CD4-positive, alpha-beta T cell treated with Interleukin-21 for 1 hour (primary cell): ENCODE data around the gene MOB2.

Experiments used
- DNase-seq: peaks from one replicate; pipeline ENCODE4 v3.0.0-alpha.2; 2020

The MOB2 gene, protein sequence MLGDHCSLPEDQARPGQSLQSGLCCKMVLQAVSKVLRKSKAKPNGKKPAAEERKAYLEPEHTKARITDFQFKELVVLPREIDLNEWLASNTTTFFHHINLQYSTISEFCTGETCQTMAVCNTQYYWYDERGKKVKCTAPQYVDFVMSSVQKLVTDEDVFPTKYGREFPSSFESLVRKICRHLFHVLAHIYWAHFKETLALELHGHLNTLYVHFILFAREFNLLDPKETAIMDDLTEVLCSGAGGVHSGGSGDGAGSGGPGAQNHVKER

DNA sequence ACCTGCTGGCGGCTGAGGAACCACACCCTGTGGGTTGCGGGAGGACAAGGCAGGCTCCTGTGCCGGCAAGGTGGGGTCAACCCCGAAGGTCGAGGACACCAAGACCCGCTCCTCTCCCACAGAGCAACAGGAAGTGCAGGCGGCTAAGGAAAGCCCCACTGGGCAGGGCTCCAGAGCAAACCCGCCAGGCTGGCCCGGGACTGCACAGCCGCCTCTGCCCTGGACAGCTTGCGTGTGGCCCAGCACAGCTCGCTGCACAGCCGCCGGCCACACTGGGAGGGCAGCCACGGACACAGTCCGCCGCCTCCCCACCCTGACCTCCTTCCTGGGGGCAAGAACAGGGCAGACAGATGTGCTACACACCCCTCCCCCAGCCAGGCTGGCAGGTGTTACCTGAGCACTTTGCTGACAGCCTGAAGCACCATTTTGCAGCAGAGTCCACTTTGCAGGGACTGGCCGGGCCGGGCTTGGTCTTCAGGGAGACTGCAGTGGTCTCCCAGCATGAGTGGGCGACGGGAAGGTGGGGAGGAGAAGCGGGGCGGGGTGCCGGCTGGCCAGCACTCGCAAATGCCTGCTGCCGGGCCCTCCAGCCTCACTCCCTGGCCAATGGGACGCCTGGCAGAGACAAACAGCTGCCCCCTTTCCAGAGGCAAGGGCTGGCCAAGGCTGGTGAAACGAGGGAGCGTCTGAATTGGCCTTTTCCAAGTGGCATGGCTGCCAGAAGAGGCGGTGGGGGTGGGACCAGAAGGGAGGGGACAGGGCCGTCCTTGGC lies at the start of gene MOB2:
Gene MOB2 (minus strand): TSS at position 726 of the 772 bp plus-strand sequence. CDS start 223 bp downstream, at position 503.
- DNase-seq: peak; percentile 17

DNA sequence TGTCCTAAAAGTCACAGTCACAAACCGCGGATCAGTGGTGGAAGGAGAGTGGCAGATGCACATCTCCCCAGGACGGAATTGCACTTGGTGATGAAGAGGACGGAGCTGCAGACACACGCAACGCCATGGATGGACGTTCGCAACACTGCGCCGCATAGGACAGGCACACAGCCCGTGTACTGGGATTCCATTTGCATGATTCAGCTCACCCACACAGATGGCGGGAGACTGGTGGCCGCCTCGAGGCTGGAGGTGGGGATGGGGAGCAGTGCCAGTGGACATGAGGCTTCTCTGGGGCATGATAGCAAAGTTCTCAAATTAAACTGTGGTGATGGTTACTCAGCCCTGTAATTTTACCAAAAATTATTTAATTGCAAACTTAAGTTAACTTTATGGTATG lies 48.1 kb upstream of the MOB2 start:
- DNase-seq: no peak

DNA sequence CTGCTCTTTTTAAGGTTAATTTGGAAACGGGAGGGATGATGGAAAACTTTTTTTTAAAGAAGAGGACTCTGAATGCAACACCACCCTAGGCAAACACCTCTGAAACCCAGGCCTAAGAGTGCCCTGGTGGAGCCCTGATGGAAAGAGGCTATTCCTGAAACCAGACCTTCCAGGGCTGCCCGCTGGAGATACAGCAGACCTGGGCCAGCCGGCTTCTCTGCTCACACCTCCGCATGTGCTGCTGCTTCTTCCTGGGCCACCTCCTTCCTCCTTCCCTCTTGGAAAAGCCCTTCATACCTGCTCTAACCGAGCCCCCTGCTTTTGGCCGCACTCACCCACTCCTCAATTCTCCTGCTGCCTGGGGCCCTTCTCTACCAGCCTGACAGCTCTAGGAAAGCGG lies 47.6 kb upstream of the MOB2 start:
- DNase-seq: no peak

DNA sequence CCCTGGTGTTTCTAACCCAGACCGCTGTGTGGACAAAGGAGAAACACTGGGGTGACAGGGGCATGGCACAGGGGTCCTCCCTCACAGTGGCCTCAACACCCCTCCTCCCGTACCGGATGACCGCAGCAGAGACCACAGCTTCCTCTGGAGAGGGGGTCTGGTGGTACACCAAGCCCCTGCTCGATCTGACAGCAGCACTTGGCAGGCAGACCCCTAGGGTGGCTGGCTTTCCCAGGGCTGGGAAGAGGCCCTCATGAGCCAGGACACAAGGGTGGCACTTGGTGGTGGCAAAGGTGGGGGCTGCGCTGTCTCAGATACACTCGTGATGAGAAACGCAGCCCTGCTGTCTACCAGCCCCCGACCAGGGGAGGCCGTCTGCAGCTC lies 46.8 kb upstream of the MOB2 start:
- DNase-seq: no peak

DNA sequence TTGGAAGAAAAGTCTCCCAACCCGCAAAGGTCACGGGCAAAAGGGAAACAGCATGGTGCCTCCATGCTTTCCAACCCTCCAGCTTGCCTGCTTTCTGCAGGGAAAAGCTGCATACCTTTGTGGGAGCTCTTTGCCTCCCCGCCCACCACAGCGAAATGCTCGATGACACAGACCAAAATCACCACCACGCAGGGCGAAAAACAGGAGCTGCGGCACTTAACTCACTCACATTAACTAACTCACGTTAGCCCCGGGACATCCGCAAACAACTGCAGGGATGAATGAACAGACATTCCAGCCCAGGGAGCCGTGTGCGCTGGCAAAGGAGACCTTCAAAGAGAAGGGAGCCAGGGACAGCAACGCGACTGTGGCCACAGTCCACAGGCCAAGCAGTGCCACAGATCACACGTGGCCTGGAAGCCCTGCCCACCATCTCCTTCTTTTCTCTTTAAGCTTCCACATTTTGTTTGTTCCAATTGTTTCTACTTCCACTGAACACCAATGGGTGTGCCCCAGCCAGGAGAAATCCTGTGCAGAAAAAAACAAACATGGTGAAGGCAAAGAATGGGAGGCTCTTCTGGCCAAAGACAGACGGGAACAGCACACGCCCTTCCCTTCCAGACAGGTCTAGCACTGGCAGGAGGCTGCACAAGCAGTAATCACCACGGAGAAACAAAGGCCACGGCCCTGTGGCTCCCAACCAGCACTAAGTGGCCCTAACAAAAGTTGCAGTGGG lies 46.2 kb upstream of the MOB2 start:
- DNase-seq: no peak

DNA sequence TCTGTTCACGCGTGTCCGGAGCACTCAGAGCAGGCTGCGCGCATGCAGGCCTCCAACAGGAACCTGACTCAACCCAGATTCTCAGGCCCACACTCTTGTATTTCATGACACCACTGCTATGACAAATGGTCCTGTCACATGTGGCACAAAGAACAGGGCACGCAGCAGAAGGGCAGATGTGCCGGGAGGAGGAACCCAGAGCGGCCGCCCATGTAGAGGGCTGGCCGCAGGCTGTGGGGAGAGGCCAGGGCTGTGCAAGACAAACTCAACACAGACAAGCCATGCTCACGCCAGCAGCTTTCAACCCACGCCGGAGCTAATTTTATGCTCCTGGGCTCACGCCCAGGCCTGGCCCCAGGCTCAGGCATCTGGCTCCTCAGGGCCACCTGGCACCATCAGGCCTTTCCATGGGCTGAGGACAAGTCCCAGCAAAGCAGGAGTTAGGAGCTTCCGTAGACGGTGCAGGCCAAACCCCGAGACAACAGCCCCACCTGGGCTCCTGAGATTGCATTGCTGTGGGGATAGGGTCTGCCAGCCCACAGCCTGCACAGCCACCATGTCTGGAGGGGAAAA lies 45.5 kb upstream of the MOB2 start:
- no peak for DNase-seq

DNA sequence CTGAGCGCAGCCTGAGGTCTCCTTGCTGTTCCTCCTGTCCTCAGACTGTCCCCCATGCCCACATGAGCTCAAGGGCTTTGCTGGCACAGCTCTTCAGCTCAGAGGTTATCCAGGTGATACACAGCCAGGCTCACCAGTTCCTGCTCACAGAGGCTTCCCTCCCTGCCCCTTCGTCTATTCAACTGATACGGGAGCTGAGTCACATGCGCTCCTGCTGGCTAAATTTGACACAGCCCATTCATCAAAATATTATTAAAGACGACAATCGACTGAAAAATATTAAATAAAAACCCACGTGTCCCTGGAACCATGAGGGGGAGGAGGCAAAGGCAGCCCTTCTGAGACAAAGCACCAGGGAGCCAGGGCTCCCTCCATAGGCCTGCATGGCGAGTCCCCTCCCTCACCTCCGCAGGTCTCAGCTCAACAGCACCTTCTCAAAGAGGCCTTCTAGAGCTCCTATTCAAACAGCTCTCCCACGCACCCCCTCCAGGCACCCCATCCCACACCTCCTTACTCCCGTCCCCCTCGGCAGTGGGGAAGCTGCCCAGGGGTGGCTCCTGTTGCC lies 45.0 kb upstream of the MOB2 start:
- DNase-seq: no peak

DNA sequence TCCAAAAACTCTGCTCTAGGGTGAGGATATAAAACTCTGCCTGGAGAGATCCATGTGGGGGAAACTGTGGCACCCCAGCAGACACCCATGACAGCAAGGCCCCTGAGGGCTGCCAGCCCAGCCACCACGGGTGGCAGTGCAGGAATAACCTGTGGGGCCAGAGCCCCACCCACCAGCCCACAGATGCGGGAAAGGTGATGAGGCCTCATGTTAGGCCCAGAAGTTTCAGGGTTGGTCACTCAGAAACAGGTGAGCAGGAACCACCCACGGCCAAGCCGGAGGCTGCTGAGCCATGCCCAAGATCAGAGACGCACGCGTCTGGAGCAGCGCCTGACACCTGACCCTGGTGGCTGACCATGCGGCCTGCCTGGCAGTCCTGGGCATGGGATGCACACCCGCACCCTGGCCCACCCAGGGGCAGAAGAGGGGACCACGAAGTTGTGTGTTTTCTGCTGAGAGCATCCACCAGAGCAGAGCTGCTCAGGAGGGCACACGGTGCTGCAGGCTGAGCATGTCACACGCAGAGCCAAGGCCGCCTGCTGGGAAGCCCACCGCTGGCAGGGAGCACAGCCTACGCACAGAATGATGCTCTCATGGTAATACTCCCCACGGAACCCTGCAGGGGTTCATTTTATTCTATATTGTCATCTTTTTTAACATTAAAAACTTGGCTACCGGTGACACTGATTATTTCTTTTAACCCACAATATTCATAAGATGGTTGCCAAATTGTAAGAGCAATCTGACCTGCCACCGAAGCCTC lies 44.3 kb upstream of the MOB2 start:
- DNase-seq: no peak

DNA sequence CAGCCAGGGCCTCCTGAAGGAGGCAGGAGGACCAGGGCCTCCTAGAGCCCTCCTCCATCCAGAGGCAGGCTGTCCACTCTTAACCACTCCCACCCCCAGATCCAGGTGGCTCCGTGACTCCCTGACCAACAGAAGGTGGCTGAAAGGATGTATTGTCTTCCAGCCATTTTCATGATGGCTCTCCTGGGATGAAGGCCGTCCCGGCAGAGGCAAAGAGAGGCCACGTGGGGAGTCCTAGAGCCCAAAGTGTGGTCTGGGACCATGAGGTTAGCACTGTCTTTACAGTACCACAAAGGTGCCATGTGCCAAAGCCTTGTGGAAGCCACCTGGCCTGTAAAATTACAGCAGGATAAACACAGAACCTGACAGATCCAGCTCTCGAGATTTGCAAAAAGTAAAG lies 43.2 kb upstream of the MOB2 start:
- DNase-seq: no peak

DNA sequence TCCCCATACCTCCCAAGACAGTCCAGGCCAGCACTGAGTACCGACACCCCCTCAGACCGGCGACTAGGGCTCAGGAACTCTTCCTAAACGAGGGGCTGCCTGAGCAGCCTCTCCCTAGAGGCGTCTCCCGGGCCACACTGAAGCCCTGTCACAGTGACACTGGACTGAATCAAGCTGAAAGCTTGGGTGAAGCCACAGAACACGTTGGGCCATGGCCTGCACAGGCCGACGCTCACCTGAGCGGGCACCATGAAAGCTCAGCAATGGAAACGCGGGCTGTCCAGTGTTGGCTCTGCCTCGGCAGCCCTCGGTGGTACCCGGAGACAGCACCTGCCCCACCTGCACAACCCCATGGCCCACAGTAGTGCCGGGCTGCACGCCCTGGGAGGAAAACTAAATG lies 42.7 kb upstream of the MOB2 start:
- no peak for DNase-seq

DNA sequence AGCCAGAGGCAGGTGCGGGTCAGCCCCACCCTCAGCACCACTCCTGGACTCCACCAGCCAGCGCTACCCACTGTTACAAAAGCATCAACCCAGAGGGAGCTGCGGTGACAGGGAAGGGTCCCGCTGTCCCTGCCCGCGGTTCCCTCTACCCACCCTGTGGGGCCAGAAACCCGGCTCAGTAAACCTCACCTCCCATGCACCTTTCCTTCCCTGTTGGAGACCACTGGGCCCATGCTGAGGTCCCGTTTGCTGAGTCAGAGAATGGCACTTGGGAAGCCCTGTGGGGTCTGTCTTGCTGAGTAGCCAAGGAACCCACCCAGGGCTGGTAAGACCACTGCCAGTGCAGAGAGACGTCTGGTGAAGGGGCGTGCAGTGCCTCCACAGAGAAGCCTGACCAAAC lies 42.1 kb upstream of the MOB2 start:
- DNase-seq: no peak

DNA sequence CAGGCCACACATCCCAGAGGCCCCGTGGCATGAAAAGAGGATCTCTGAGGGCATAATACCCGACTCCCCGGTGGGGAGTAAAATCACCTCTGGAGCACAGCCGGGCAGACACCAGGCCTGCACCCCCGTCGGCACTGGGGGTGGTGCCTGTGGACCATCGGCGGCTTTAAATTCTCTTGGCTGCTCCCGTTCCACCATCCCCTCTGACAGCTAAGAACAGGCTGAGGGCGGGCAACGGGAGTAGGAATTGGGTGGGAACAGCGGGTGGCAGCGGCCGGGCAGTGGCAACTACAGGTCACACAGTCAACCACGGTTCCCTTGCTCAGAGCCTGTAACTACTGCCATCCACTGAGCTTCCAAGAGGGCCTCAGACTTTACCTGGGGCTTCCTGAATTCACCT lies 40.2 kb upstream of the MOB2 start:
- no peak for DNase-seq

DNA sequence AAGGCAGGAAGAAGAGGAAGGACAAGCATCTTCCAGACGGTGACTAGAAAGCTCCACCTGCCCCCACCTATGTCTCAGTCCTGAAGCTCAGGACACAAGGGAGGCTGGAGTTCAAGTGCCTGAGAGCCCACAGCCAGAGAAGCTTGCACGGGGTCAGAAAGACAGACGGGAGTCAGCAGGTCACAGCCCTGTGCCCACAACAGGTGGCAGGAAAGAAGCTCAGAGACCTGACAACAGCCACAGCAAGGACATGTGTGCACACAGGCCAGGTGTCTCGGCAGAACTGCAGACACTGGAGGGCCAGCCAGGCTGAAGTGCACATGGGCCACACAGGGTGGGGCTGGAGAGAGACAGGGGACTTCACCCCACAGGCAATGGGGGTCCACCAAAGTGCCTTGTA lies 37.2 kb upstream of the MOB2 start:
- no peak for DNase-seq

DNA sequence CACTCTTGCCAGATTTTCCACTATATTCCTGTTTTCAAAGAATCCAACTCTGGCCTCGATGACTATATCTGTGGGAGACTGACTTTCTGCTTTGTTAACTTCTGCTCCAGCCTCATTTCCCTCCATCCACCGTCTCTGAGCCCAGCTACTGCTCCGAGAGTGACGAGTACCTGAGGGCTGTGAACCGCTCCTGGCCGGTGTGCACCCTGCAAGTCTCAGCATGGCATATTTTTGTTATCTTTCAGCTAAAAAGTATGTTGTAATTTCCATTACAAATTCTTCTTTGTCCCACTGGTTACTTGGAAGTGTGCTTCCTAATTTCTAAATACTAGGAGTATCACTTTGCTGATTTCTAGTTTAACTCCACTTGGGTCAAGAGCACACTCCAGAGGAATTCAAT lies 36.5 kb upstream of the MOB2 start:
- no peak for DNase-seq

DNA sequence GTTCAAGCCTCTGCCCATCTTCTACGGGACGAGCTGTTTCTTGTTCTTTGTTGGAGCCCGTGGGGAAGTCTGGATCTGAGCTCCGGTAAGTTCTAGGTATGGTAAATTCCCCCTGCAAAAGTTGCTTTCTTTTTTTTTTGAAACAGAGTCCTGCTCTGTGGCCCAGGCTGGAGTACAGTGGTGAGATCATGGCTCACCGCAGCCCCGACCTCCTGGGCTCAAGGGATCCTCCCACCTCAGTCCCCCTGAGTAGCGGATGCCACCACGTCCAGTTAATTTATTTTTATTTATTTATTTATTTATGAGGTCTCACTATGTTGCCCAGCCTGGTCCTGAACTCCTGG lies 35.5 kb upstream of the MOB2 start:
- no peak for DNase-seq

DNA sequence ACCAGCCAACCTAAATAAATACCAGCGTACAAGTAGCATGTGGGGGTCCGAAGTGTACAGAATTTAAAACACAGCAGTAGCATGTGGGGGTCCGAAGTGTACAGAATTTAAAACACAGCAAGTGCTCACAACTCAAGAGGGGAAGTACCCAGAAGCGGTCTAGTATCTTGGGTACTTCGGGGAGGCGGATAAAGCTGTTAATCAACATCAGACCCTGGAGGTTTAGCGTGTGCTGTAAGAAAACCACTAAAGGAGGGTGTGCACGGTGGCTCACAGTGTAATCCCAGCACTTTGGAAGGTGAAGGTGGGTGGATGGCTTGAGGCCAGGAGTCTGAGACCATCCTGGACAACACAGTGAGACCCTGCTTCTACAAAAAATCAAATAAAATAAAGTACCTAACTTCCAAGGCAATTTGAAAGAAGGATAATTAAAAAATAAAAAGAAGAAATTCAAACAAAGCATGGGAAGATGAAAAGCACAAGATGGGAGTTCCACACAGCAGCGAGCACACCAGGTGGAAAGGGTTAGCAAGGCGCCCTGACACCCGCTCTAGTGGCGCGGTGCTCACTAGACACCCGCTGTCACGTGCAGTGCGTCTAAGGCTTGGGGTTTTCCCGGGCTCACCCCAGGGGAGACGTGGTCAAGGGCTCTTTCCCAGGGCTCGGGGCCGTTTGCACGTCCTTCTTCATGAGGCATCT lies 35.0 kb upstream of the MOB2 start:
- no peak for DNase-seq

DNA sequence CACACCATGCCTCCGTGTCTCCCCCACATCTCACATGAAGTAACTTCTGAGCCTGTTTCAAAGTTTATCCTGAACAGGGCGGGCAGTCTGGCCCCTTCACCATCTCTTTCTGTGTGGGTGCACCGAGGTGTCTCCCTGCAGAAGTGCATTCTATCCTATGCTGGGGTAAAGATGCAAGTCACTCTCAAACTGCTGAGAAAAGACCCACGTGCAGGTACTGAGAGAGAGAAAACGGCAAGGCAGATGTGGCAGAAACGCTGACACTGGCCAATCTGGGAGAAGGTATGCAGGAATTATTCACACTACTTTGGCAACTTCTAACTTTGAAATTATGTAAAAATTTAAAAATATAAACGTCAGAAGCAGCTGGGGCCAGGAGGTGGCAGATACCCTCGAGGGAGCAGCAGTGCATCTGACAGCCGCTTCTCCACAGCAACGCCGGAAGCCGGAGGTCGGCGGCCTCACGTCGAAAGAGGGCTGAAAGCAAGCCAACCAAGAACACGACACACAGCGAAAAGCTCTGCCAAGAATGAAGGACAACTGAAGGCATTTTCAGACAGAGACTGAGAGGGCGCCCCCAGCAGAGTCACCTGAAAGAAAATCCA lies 34.2 kb upstream of the MOB2 start:
- no peak for DNase-seq

DNA sequence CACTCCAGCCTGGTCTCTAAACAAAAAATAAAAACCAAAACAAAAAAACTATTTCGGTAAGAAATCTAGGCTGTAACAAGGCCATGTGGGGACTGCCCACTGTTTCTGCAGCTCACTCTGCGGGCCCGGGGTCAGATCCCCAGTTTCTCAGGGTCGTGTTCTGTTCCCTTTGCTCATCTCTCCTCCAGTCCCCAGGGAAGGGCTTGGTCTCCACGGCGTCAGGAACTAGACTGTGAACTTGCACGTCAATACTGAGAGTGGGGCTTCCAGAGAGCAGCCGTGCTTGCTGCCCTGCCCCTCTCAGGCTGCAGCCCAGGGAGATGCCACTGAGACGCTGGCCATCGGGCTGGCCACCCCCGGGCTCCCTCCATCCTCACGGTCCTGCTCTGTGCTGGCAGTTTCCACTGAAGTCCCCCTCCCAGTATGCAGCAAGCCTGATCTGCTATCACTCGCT lies 33.7 kb upstream of the MOB2 start:
- DNase-seq: no peak

DNA sequence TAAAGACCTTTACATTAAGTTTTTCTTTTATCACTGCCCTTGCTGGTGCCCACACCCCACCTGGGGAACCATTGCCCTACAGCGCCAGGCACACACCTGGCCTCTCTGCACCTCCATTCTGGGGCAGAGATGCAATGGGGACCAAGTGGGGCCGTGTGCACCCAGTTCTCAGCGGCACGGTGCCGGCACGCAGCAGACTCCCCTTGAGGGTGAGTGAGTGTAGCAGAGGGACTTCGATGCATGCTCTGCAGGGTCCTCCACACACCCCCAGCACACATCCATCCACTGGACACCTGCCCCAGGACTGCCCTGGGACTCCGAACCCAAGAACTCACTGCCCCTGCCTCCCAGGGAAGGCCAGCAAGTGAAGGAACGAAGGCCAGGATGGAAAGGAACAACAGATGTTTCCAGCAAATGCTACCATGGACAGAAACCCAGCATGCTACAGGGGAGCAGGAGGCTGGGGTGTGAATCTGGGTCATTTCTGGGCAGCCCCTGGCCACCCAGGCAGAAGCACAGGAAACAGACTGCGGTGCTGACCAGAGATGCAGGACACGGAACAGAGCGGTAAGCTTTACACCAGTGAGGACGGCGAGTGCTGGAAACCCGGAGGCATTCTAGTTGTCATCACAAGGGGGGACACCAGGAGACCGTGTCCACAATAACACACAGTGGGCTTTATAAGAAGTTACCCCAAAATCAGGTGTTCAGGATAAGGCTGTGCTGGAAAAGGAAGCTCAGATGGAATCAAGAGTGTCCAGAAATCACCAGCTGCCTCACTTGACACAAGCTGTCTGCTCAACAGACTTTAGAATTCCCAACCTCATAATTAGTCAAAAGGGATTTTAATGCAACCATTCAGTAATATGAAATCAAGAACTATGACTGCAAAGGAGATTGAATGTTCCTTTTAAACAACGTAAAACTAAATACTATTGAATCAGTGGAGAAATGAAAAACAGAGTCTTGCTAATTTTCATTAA lies 32.7 kb upstream of the MOB2 start:
- DNase-seq: no peak

DNA sequence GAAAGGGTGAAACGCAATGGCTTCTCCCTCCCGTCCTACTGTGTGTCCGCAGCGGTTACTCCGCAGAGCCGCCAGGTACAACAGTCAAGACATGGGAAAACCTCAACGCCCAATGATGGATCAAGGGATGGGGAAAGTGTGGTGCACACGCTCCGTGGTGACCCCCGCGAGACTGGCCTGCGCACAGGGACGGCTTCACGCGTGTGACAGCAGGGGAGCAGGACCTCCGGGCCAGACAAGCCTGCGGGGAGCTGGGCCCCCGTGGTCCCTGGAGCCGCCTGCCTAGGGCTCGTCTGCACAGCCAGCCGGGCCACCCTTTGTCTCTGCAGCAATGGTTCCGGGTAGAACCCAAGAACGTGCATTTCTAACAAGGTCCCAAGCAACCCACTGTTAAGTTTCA lies 31.7 kb upstream of the MOB2 start:
- no peak for DNase-seq
